ENCODE data around the gene CREB5. TPM values are rescaled to one million over a fixed set of nuclear protein-coding genes. Genes with fewer than 3 reads are reported as not detected.

Gene CREB5
- total and polyA plus RNA-seq, 2 of the 13 experiments (the other 11 are each of a cell fraction or from before 2014, with no cell fraction given), result 0.38 to 0.71 TPM

DNA sequence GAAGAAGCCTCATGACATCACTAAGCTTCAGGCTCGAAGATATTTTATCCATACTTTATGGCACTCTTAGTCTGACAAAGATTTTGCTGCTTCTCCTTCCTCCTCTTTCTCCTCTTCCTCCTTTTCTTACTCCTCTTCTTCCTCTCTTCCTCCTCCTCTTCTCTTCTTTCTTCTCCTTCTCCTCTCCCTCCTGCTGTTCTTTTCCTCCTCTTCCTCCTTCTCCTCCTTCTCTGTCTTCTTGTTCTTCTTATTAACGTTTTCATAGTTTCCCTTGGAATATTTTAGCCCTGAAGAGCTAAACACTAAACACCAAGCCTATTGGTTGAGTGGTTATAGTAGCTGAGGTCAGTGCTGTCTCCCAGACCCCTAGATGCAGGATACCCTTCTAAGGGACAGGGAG lies 137.7 kb downstream of the CREB5 start:
- WGBS (ENCODE audit: low lambda C conversion rate), result 2% methylated on average over 2 of the region's 2 CpGs
- no peak for TF ChIP-seq ZNF746 (CRISPR knock-in tag; IDR thresholded peaks at IDR 0.05)
- TF ChIP-seq POGZ (CRISPR knock-in tag; IDR thresholded peaks at IDR 0.05), result no peak
- no peak for TF ChIP-seq MEIS1 (CRISPR knock-in tag; IDR thresholded peaks at IDR 0.05; ENCODE audit: borderline replicate concordance)
- no peak for TF ChIP-seq ERF (CRISPR knock-in tag; IDR thresholded peaks at IDR 0.05)
- no peak for TF ChIP-seq ZFP82 (CRISPR knock-in tag; IDR thresholded peaks at IDR 0.05; ENCODE audit: borderline replicate concordance)
- no peak for TF ChIP-seq ZNF101 (CRISPR knock-in tag; IDR thresholded peaks at IDR 0.05; ENCODE audit: borderline replicate concordance, low read depth)
- TF ChIP-seq ESRRA (CRISPR knock-in tag; IDR thresholded peaks at IDR 0.05; ENCODE audit: low read depth), result no peak
- no peak for TF ChIP-seq ATM (IDR thresholded peaks at IDR 0.05; ENCODE audit: borderline replicate concordance)
- TF ChIP-seq, protein P1, sequence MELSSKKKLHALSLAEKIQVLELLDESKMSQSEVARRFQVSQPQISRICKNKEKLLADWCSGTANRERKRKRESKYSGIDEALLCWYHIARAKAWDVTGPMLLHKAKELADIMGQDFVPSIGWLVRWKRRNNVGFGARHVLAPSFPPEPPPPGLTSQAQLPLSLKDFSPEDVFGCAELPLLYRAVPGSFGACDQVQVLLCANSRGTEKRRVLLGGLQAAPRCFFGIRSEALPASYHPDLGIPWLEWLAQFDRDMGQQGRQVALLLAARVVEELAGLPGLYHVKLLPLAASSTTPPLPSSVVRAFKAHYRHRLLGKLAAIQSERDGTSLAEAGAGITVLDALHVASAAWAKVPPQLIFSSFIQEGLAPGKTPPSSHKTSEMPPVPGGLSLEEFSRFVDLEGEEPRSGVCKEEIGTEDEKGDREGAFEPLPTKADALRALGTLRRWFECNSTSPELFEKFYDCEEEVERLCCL (CRISPR knock-in tag; IDR thresholded peaks at IDR 0.05; ENCODE audit: borderline replicate concordance), result no peak
- TF ChIP-seq ZNF350 (CRISPR knock-in tag; IDR thresholded peaks at IDR 0.05; ENCODE audit: borderline replicate concordance, low read depth), result no peak
- no peak for TF ChIP-seq U2AF2 (IDR thresholded peaks at IDR 0.05; ENCODE audit: low read depth, low read length)
- TF ChIP-seq HNF1A (IDR thresholded peaks at IDR 0.05; ENCODE audit: low read depth), result no peak
- no peak for TF ChIP-seq HNF1A (CRISPR knock-in tag; IDR thresholded peaks at IDR 0.05; ENCODE audit: borderline replicate concordance)
- no peaks in the 10 kb centered on the region for H4K20me1 ChIP-seq (ENCODE audit: insufficient read depth, low read length)
- no peaks in the 10 kb centered on the region for H3K36me3 ChIP-seq (replicated peaks in 1 of 2; ENCODE audit: control insufficient read depth in 1 of 2, insufficient read depth in 2 of 2, low read length in 2 of 2)
- no peak overlapping the region for H3K27ac ChIP-seq (ENCODE audit: extremely low read length, insufficient read depth, low read length)
- no peaks in the 10 kb centered on the region for H3K9me3 ChIP-seq (ENCODE audit: low read length)
- no peak overlapping the region for H3K4me2 ChIP-seq (ENCODE audit: low read depth, low read length)
- in situ Hi-C loops (cut with HindIII; ENCODE audit: extremely low pct_ligation_motif_present, low pct_unique_long_range_greater_than_20kb), result no loop called here
- no peaks in the 10 kb centered on the region for H3K4me1 ChIP-seq (ENCODE audit: insufficient read depth, low read length)
- ATAC-seq (no peak), DNase-seq (ENCODE audit: low spot score) (no peak), FAIRE-seq (no peak)
- ChIA-PET CTCF (ENCODE audit: low intra/inter-chr PET ratio, low total read pairs) (no interaction called here), POLR2A (no interaction called here)
- H2AFZ ChIP-seq (ENCODE audit: low read length), result no peak overlapping the region
- no peak overlapping the region for H3K4me3 ChIP-seq (replicated peaks in 1 of 3; ENCODE audit: insufficient read depth in 1 of 3, low read depth in 2 of 3, low read length in 3 of 3)
- H3K79me2 ChIP-seq (ENCODE audit: insufficient read depth, low read length), result no peaks in the 10 kb centered on the region
- intact Hi-C loops (cut with micrococcal nuclease; ENCODE audit: unreplicated experiment), result no loop called here
- peaks cover 0 to 12% of the 10 kb centered on the region in 2 experiments; a peak in 2 of 5 replicates for H3K27me3 ChIP-seq (ENCODE audit: control insufficient read depth in 1 of 2, insufficient read depth in 2 of 2, low read length in 2 of 2)
- BruUV-seq (replicated peaks), result no TSS peak
- H3K9ac ChIP-seq (ENCODE audit: insufficient read depth, low read depth, low read length), result no peak overlapping the region
